Measurements from ENCODE around the gene NTM.

Gene NTM

GRCh38 chr11:132254906-132255305 is 884.5 kb downstream of the NTM start:
- Histone ChIP-seq H4K20me1 (ENCODE audit: control insufficient read depth, insufficient read depth, low read depth, low read length) (no peaks in the 10 kb centered on the region), H3K4me1 (ENCODE audit: control insufficient read depth, low read length) (no peaks in the 10 kb centered on the region), H3K36me3 (ENCODE audit: control insufficient read depth, low read length) (no peaks in the 10 kb centered on the region), H3F3A (ENCODE audit: control insufficient read depth, insufficient read depth) (no peaks in the 10 kb centered on the region), H3K27ac (ENCODE audit: low read depth, low read length) (no peak overlapping the region), H3K27me3 (ENCODE audit: control insufficient read depth, low read length) (no peaks in the 10 kb centered on the region), H3K9me2 (replicated peaks; ENCODE audit: control insufficient read depth, low read length) (no peaks in the 10 kb centered on the region), H3K9me3 (ENCODE audit: control insufficient read depth, insufficient read depth, low read length) (0 out of 2 replicates have a peak, but pooled peaks cover 5% of the 10 kb centered on the region), H3K79me2 (ENCODE audit: control insufficient read depth, low read length) (no peaks in the 10 kb centered on the region), H3K4me2 (ENCODE audit: low read length) (no peak overlapping the region), H3K4me3 (ENCODE audit: low read length) (no peak overlapping the region)
- no peak for TF ChIP-seq EZH2phosphoT487 (IDR thresholded peaks at IDR 0.05; ENCODE audit: borderline replicate concordance, low read length)
- TF ChIP-seq, protein P1, sequence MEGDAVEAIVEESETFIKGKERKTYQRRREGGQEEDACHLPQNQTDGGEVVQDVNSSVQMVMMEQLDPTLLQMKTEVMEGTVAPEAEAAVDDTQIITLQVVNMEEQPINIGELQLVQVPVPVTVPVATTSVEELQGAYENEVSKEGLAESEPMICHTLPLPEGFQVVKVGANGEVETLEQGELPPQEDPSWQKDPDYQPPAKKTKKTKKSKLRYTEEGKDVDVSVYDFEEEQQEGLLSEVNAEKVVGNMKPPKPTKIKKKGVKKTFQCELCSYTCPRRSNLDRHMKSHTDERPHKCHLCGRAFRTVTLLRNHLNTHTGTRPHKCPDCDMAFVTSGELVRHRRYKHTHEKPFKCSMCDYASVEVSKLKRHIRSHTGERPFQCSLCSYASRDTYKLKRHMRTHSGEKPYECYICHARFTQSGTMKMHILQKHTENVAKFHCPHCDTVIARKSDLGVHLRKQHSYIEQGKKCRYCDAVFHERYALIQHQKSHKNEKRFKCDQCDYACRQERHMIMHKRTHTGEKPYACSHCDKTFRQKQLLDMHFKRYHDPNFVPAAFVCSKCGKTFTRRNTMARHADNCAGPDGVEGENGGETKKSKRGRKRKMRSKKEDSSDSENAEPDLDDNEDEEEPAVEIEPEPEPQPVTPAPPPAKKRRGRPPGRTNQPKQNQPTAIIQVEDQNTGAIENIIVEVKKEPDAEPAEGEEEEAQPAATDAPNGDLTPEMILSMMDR (IDR thresholded peaks at IDR 0.05; ENCODE audit: low read depth, low read length, poor library complexity, severe bottlenecking): no peak

GRCh38 chr11:132256528-132257279 is 886.3 kb downstream of the NTM start:
- Histone ChIP-seq H3F3A (ENCODE audit: control insufficient read depth, insufficient read depth) (no peaks in the 10 kb centered on the region), H3K27me3 (ENCODE audit: control insufficient read depth, low read length) (no peaks in the 10 kb centered on the region), H3K9me3 (ENCODE audit: control insufficient read depth, insufficient read depth, low read length) (0 out of 2 replicates have a peak, but pooled peaks cover 5% of the 10 kb centered on the region), H3K9me2 (replicated peaks; ENCODE audit: control insufficient read depth, low read length) (no peaks in the 10 kb centered on the region), H3K4me3 (ENCODE audit: low read length) (no peak overlapping the region), H4K20me1 (ENCODE audit: control insufficient read depth, insufficient read depth, low read depth, low read length) (no peaks in the 10 kb centered on the region), H3K27ac (ENCODE audit: low read depth, low read length) (no peak overlapping the region), H3K79me2 (ENCODE audit: control insufficient read depth, low read length) (no peaks in the 10 kb centered on the region), H3K36me3 (ENCODE audit: control insufficient read depth, low read length) (no peaks in the 10 kb centered on the region), H3K4me1 (ENCODE audit: control insufficient read depth, low read length) (no peaks in the 10 kb centered on the region), H3K4me2 (ENCODE audit: low read length) (no peak overlapping the region)
- no peak for TF ChIP-seq EZH2phosphoT487 (IDR thresholded peaks at IDR 0.05; ENCODE audit: borderline replicate concordance, low read length)
- TF ChIP-seq, protein P1 (IDR thresholded peaks at IDR 0.05; ENCODE audit: low read depth, low read length, poor library complexity, severe bottlenecking): no peak

GRCh38 chr11:132257871-132258270 is 887.5 kb downstream of the NTM start:
- Histone ChIP-seq H3K9me2 (replicated peaks; ENCODE audit: control insufficient read depth, low read length) (no peaks in the 10 kb centered on the region), H3K27ac (ENCODE audit: low read depth, low read length) (no peak overlapping the region), H3K9me3 (ENCODE audit: control insufficient read depth, insufficient read depth, low read length) (0 out of 2 replicates have a peak, but pooled peaks cover 5% of the 10 kb centered on the region), H3K79me2 (ENCODE audit: control insufficient read depth, low read length) (no peaks in the 10 kb centered on the region), H3K27me3 (ENCODE audit: control insufficient read depth, low read length) (no peaks in the 10 kb centered on the region), H3K36me3 (ENCODE audit: control insufficient read depth, low read length) (no peaks in the 10 kb centered on the region), H3K4me3 (ENCODE audit: low read length) (no peak overlapping the region), H3K4me2 (ENCODE audit: low read length) (no peak overlapping the region), H4K20me1 (ENCODE audit: control insufficient read depth, insufficient read depth, low read depth, low read length) (no peaks in the 10 kb centered on the region), H3F3A (ENCODE audit: control insufficient read depth, insufficient read depth) (no peaks in the 10 kb centered on the region), H3K4me1 (ENCODE audit: control insufficient read depth, low read length) (no peaks in the 10 kb centered on the region)
- TF ChIP-seq EZH2phosphoT487 (IDR thresholded peaks at IDR 0.05; ENCODE audit: borderline replicate concordance, low read length): no peak
- TF ChIP-seq, protein P1 (IDR thresholded peaks at IDR 0.05; ENCODE audit: low read depth, low read length, poor library complexity, severe bottlenecking): no peak
